HG03095 (cell line): ENCODE measurements around the gene SEMG2.

Experiments used
- ATAC-seq: cut with Tn5 transposase; IDR thresholded peaks from one replicate; pipeline ENCODE4 v1.9.1; 2021; ENCODE audit warnings: moderate library complexity; ENCODE audit not compliant: unreplicated experiment

Gene SEMG2

DNA sequence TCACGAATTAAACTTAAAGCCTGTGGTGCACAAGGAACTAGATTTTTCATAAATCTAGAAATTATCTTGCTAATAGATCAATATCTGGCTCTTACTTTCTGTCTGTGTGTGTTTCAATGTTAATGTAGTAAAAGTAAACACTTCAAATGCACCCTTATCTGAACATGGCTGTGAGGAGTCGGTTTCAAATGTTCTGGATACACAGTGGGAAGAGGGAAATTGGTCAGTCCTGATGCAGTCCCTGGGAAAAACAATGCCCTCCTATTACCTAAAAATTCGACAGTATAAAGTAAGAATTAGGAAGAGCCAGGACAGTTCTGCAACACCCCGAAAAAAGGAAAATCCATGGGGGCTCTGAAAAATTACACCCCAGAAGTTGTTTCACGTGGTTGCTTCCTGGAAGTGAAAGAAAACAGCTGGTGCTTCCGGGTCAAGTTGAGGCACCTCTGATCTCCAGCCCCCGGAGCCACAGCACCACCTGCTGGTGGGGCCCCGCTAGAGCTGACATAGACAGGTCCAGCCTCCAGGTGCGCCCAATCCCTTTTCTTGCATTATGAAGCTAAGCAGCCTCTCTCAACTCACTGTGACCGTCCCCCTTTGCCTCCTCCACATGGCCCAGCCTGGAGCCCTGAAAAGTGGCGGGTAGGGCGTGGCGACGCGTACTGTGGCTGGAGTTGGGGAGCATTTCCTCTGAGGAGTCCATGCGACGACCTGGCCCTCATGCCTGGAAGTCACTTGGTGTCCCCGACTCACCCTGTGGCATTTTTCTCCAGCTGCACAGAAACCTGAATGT is 8.3 kb downstream of the SEMG2 start:
- ATAC-seq = no peak

DNA sequence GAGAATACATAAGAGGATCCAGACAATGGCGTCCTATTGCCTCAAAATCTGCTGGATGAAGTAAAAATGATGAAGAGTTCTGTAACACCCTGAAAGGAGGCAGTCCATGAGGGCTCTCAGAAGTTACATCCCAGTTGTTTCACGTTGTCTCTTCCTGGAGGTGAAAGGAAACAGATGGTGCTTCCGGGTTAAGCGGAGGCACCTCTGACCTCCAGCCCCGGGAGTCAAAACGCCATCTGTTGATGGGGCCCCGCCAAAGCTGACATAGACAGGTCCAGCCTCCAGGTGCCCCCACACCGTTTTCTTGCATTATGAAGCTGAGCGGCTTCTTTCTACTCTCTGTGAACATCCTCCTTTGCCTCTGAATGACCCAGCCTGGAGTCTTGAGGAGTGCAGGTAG is 9.5 kb downstream of the SEMG2 start:
- no peak for ATAC-seq

DNA sequence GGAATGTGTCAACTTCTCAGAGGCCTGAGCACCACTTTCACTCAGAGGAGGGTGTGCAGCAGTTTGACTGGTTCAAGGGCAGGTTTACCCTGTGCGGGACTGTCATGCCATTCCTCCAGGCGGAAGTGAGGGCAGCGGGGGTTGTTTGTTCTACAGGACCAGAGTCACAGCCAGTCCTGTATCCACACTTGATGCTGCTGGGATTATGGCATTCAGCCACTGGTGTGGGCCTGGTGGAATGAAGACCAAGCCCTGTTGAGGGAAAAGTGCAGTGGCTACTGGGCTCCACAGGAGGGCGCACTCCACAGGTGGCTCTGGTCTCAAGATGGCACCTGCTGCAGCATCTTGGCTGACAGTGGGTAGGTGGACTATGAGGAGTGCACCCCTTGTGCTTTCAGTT is 14.8 kb downstream of the SEMG2 start:
- ATAC-seq = no peak

DNA sequence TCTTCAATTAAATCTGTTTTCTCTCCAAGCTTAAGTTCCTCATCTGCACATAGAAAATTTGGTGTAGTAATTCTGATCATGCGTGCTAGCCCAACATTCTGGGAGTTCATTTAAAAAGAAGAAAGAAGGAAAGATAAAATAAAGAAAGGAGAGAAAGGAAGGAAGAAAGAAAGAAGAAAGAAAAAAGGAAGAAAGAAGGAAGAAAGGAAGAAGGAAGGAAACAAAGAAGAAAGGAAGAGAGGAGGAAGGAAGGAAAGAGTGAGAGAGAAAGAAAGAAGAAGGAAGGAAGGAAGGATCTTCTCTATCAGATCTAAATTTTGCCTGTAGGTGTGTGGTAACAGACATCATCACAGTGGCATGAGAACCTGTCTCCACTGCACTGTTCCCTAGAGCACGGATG is 17.0 kb downstream of the SEMG2 start:
- ATAC-seq = no peak

DNA sequence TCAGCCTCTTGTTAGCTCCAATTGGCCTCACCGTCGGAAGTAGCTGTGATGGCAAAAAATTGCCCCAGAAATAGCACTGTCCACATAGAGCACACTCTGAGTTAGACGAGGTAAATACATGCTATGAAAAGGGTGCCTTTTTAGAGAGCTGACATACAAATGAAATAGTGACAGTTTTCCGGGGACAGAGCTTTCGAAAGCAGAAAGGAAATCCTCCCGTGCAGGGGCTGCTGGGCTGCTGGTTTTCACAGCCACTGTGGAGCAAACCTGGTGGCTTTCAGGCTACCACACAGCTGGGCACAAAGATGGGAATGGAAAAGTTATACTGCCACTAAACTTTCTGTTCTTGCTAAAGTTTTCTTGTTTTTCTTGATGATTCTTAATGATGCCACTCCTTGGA is 24.9 kb downstream of the SEMG2 start:
- no peak for ATAC-seq

DNA sequence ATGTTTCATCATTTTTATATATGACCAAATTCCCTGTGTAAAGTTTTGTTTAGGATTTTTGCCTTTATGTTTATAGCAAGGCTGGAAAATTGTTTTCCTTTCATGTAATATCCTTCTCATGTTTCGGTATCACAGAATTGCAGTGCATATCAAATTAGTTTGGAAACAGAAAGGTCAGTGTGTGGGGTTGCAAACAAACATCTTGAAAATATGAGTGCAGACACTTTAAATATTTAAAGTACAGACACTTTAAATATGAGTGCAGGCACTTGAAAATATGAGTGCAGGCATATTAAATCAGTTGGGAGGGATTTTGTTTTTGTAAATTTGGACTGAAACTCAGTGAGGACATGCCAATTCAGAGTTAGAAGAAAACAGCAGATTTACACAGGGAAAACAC is 26.7 kb downstream of the SEMG2 start:
- no peak for ATAC-seq

DNA sequence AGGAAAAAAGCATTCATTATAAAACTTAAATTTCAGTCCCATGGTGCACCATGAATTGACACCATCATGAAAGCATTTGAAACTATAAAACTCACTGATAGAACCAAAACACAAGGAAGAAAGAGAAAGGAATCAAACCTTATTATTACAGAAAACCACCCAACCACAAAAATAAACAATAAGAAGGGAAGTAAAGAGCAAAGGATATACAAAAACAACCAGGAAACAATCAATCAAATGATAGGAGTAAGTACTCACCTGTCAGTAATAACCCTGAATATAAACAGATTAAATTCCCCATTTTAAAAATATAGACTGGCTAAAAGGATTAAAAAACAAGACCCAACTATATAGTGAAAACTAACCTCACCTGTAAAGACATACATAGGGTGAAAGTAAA is 27.4 kb downstream of the SEMG2 start:
- ATAC-seq = no peak

DNA sequence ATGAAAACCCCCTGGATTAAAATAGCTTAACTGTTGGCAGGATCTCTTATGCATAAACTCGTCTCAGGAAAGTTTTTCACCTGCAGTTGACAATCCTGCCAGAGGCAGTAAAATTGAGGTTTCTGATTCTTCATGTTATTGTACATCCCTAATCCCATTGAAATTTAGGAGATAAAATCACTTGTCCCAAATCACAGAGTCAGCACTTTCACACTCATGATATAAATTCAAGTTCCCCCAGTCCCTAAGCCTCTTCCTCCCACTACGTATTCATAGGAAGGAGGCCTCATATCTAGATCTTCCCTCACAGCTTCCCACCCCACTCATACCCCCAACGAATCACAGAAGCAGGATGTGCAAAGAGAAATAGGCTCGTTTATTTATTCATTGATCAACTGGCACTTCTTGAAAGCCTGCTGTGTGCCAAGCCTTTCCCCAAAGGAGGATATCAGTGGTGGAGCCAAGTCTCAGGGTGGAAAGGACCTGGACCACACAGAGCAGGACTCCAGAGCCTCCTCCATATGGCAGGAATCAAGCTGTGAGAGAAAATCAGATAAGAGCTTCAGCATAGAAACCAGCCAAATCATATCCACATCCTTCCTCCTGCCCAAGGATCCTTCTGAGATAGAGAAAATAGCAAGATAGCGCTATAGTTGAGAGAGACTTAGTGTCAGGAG is 30.8 kb downstream of the SEMG2 start:
- no peak for ATAC-seq

DNA sequence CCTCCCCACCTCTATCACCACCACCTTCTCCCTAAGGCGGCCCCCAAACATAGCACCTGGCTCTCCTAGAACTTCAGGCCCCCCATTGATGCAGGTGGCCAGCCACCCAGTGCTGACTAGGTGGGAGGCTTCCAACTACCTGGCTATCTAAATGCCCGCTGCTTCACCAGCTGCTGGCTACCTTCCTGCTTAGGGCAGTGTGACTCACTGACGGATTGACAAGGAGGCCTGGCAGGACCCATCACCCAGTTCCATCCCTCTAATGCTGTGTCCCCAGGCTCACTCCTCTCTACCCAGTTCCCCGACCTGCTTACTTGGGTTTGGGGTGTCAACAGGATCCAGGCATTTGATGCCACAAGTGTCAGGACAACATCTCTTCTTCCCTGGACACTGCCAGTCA is 32.1 kb downstream of the SEMG2 start:
- no peak for ATAC-seq

DNA sequence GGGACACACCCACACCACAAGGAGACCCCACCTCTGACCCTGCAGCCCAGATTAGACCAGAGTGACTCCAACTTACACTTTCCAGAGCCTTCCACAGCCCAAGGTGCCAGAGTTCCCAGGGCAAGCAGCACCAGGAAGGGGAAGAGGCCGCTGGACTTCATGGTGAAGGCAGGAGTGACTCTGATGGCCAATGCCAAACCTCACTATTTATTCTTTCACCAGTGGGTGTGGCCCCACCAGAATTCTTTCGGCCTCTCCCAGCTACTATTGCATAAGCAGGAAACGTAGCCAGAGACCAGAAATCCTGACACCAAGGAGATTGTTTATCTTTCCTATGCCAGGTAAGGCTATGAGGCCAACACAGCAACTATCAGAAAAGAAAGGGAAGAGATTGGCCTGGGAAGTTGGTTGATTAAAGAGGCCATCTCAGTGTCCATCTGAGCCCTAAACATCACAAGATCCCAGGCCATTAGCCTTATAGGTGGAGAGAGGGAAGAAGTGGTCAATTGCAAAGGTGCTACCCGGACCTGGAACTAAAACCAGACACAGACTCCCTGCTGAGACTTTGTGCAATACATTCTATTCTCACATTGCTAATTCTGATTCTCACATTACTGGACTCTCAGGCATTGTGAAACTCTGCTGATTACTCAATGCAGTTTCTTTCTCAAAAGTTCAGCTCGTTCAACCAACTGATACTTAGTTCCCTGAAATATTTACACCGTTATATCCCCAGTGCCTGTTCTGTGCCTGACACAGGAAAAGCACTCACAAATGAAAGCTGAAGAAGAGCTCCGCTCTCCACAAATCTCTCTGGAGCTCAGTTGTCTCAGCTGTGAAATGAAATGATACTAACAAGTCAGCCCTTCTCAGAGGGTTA is 33.5 kb downstream of the SEMG2 start, which contains the start of gene SLPI:
Gene SLPI (minus strand): TSS at position 182 of the 880 bp plus-strand sequence. CDS start 21 bp downstream, at position 161.
- no peak for ATAC-seq

DNA sequence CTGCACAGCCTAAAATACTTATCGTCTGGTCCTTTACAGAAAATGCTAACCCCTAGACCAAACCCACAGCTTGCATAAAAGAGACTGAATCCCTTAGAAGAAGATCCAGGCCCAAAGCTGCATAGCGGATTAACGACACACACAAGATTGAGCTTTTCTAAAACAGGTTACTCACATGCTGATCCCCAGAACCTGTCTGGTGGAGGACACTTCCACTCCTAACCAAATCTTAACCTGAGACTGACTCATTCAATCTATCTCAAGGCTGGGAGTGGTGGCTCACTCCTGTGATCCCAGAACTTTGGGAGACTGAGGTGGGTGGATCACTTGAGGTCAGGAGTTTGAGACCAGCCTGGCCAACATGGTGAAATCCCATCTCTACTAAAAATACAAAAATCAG is 36.0 kb downstream of the SEMG2 start:
- no peak for ATAC-seq

DNA sequence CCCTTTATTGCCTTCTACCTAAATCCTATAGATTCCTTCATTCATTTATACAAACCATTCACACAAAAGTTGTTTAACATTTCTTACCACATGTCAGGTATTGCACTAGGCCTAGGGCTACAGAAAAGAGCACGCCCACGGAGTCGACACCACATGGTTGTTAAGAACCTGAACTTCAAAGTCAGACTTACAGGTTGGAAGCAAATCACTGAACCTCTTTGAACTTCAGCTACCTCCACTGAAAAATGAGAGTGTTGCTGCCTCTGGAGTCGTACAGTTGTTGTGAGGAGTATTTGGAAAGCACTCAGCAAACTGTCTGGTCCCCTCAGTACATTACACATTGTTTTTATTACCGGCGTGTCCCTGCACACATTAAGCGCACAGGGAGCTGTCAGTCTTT is 36.5 kb downstream of the SEMG2 start:
- ATAC-seq = no peak

DNA sequence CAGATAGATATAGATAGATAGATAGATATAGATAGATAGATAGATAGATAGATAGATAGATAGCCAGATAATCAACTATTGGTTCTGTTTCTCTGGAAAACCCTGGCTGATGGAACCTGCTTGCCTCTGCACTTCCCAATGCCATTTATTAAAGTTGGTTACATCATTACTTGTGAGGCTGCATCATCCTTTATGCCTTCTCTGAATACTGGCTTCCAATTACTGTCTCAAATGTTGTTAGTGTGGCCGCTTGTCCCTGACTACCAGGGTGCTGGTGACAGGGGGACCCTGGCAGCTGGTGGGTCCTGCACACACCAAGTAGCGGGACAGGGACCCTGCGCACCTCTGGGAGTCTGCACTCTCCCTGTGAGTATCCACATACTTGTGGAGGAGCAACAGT is 37.1 kb downstream of the SEMG2 start:
- ATAC-seq = no peak

DNA sequence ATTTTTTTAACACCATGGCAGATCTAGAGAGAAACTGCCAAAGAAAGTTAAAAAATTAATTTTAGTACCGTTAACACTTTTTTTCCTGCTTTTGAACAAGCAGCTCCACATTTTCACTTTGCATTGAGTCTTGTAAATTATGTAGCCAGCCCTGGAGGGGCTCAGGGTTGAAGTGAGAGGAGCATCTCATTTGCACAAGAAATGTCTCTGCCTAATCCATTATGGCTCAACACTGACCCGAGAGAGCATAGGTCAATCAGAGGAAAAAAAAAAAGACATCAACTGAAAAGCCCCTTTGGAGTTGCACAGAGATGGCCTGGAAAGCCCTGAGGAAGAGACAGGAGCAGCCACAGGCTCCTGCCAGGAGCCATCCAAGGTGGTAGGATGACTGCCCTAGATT is 37.5 kb downstream of the SEMG2 start:
- ATAC-seq = no peak

DNA sequence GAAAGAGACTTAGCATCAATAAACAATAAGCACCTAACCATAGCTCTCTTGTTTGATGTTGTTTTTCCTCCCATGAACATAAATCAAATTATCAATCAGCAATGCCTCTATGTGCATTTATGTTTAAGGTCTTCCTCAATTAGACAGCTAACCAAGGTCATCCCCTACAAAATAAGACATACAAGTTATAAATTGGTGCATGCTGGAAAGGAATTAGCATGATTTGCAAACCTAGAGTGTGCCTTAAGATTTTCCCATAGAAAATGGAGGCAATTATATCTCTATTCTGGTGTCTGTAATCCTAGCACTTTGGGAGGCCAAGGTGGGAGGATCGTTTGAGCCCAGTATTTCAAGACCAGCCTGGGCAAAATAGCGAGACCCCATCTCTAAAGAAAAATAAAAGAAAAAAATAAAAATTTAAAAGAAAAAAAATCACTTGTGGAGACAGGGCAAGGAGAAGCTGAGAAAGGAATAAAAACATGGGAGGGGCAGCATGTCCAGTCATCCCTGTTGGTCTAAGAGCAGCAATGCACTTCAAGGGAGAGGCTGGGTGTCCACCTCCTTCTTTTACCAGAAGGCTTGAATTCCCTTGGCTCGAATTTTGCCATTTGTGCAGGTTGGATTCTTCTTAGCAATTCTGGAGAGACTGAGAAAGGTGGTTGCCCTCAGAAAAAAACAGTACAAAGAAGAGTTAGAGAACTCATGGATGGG is 42.5 kb downstream of the SEMG2 start:
- no peak for ATAC-seq

DNA sequence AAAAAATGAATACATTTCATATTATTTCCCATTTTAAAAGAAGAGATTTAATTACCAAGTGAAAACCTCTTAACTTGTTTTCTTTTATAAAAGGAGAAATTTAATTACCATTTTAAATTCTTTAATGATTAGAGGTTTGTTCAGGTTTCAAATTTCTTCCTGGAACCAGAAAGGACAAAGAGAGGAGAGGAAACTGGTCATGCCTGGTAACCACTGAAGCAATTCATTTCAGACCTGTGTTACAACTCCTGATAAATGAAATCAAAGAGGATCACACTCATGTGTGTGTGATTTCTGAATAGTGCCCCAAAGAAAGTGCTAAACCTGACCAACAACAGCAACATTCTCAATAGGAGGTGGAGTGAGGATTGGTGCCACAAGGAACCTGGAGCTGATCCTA is 45.8 kb downstream of the SEMG2 start:
- no peak for ATAC-seq

DNA sequence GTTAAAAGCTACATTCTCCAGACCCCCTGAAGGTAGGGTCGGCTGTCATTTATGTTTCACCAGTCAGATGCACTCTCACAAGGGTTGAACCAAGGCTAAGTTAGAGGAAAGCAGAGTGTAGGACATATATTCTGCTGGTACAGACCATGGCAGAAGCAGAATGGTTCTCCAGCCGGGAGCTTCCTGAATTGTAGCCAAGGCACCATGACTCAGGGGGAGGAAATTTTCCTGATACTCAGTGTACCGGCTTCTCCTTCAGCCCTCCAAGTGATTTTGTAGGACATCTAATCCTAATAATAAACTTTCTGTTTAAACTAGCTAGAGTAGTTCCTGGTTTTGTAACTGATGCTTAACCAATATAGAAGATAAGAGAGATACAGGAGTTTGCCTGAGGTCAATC is 47.4 kb downstream of the SEMG2 start:
- ATAC-seq = no peak

DNA sequence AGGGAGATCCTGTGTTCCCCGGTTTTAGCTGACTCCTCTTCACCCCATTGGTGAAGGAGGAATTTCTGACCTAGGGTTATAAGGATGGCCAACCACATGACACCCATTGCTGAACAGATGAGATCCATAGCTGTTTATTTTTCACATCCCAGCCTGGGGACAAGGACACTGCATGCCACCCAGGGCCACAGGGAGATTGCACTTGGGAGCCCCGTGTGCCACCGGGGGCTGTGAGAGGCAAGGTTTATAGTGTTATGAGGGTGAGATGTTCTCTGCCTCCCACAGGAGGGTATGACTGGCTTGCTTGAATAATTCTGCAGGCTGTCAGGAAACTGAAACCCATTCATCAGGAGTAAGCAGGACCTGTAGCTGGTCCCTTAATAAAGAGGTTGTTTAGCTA is 47.9 kb downstream of the SEMG2 start:
- no peak for ATAC-seq

DNA sequence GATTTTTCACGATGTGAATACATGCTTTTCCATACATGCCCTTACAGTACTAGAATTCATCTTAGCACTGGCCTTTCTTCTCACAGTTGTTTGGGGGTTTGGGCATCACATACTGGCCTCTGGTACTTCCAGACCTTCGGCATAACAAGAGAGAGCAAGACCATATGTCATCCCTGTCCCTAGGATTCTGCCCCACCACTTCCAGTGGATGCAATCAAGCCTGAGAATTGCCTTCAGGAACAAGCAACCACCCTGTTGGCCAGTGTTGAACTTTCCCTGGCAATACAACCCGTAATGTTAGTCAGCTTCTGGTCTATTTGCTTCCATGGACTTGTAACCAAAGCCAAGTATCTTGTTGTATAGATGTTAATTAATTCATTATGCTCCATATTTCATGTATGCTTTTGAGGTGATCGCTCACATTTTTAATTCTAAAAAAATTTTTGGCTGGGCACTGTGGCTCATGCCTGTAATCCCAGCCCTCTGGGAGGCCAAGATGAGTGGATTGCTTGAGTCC is 48.6 kb downstream of the SEMG2 start:
- ATAC-seq = no peak
